ENCODE data around the gene HNF4A. TPM values are rescaled to one million over a fixed set of nuclear protein-coding genes. Genes with fewer than 3 reads are reported as not detected.
A peak's percentile ranks its signal among the peaks of the same experiment; 100 is the strongest.

Gene HNF4A
- total and polyA plus RNA-seq, 2 of the 13 experiments (the other 11 are each of a cell fraction or from before 2014, with no cell fraction given), result 80.9 to 169 TPM

- TF ChIP-seq STAG1 (CRISPR knock-in tag; IDR thresholded peaks at IDR 0.05), result no peak
- no peak for TF ChIP-seq GMEB2 (CRISPR knock-in tag; IDR thresholded peaks at IDR 0.05; ENCODE audit: low read depth)
- TF ChIP-seq ZNF574 (CRISPR knock-in tag; IDR thresholded peaks at IDR 0.05), result no peak
- TF ChIP-seq NAIF1 (CRISPR knock-in tag; IDR thresholded peaks at IDR 0.05; ENCODE audit: borderline replicate concordance), result no peak
- TF ChIP-seq IRF1 (CRISPR knock-in tag; IDR thresholded peaks at IDR 0.05; ENCODE audit: low read depth), result no peak
- TF ChIP-seq KLF6 (CRISPR knock-in tag; IDR thresholded peaks at IDR 0.05), result no peak
- no peak for TF ChIP-seq NONO (IDR thresholded peaks at IDR 0.05)
- TF ChIP-seq NONO (CRISPR knock-in tag; conservative IDR thresholded peaks at IDR 0.05), result peak; percentile 32; the same call in 1 of the 2 replicates
- TF ChIP-seq ERF (CRISPR knock-in tag; IDR thresholded peaks at IDR 0.05), result peak; percentile 21; the same call in 1 of the 2 replicates
- peak; percentile 94; the same call in 1 of the 2 replicates for TF ChIP-seq ZNF768 (CRISPR knock-in tag; IDR thresholded peaks at IDR 0.05)
- TF ChIP-seq ZNF619 (CRISPR knock-in tag; IDR thresholded peaks at IDR 0.05), result no peak
- TF ChIP-seq ESRRA (CRISPR knock-in tag; IDR thresholded peaks at IDR 0.05; ENCODE audit: low read depth), result peak; percentile 90
- TF ChIP-seq ZBTB3 (CRISPR knock-in tag; IDR thresholded peaks at IDR 0.05; ENCODE audit: borderline replicate concordance, low read depth), result no peak
- TF ChIP-seq SP2 (CRISPR knock-in tag; IDR thresholded peaks at IDR 0.05), result no peak
- TF ChIP-seq GATAD2A (CRISPR knock-in tag; IDR thresholded peaks at IDR 0.05), result peak; percentile 58
- peak; percentile 55; the same call in 1 of the 2 replicates for TF ChIP-seq THRA (CRISPR knock-in tag; IDR thresholded peaks at IDR 0.05; ENCODE audit: borderline replicate concordance)
- no peak for TF ChIP-seq CENPX (CRISPR knock-in tag; IDR thresholded peaks at IDR 0.05)
- TF ChIP-seq ZNF367 (CRISPR knock-in tag; IDR thresholded peaks at IDR 0.05; ENCODE audit: borderline replicate concordance), result no peak
- TF ChIP-seq ZNF280B (CRISPR knock-in tag; IDR thresholded peaks at IDR 0.05; ENCODE audit: borderline replicate concordance), result no peak
- TF ChIP-seq ZNF329 (CRISPR knock-in tag; IDR thresholded peaks at IDR 0.05; ENCODE audit: low read depth), result no peak
- TF ChIP-seq ZNF691 (CRISPR knock-in tag; IDR thresholded peaks at IDR 0.05; ENCODE audit: borderline replicate concordance, low read depth), result no peak
- TF ChIP-seq SATB2 (CRISPR knock-in tag; IDR thresholded peaks at IDR 0.05), result no peak
- TF ChIP-seq NR2F1 (CRISPR knock-in tag; IDR thresholded peaks at IDR 0.05), result no peak
Observed at GRCh38 chr20:44414808-44415207, 59.3 kb downstream of the HNF4A start (continued).
